GM12878 (cell line): ENCODE results near the gene SPINT2.

Experiments
- CBX3 ChIP-seq: fragments of 200-600 bp; sonication (generic); IDR thresholded peaks from 2 replicates; pipeline ENCODE4 v1.6.1; 2016; ENCODE audit warnings: low read depth, borderline replicate concordance
- CEBPB ChIP-seq, 2 experiments: fragments of 150-350 bp in 1 of 2; IDR thresholded peaks; 2 replicates each; pipeline ENCODE4 v1.6.1; 2012 to 2014; ENCODE audit warnings: low read depth in 2 of 2, low read length in 2 of 2, borderline replicate concordance in 1 of 2, inconsistent platforms in 1 of 2
- CTCF ChIP-seq, 3 experiments: IDR thresholded peaks in 2 of 3; conservative IDR thresholded peaks in 1 of 3; 2 replicates each; pipeline ENCODE4 v1.5.1; 2011; ENCODE audit warnings: low read depth in 3 of 3, low read length in 3 of 3, mild to moderate bottlenecking in 3 of 3, control low read depth in 2 of 3, moderate library complexity in 2 of 3, inconsistent platforms in 1 of 3, mixed read lengths in 1 of 3; ENCODE audit not compliant: control insufficient read depth in 2 of 3, insufficient read depth in 1 of 3; ENCODE audit errors: extremely low read depth in 1 of 3
- EZH2 ChIP-seq: IDR thresholded peaks from 2 replicates; pipeline ENCODE4 v1.6.1; 2012; ENCODE audit warnings: low read depth, mild to moderate bottlenecking, control low read depth, inconsistent platforms, low read length, borderline replicate concordance; ENCODE audit not compliant: control insufficient read depth
- GABPA ChIP-seq: IDR thresholded peaks from 2 replicates; pipeline ENCODE4 v1.6.1; 2014; ENCODE audit warnings: antibody characterized with exemption, low read depth, mild to moderate bottlenecking, inconsistent platforms
- IKZF1 ChIP-seq: fragments of 450-650 bp; conservative IDR thresholded peaks from 2 replicates; pipeline ENCODE4 v1.6.1; 2017; ENCODE audit warnings: antibody characterized with exemption, mild to moderate bottlenecking
- MXI1 ChIP-seq: fragments of 150-350 bp; IDR thresholded peaks from 2 replicates; pipeline ENCODE4 v1.6.1; 2011; ENCODE audit warnings: low read depth, mild to moderate bottlenecking, inconsistent platforms, low read length, improper control_type of control experiment
- MYC ChIP-seq: IDR thresholded peaks from 2 replicates; pipeline ENCODE4 v1.6.1; 2011; ENCODE audit warnings: mild to moderate bottlenecking, low read length, moderate library complexity, inconsistent platforms; ENCODE audit not compliant: insufficient read depth, insufficient replicate concordance, insufficient read length, severe bottlenecking
- POLR2AphosphoS5 ChIP-seq: IDR thresholded peaks from 2 replicates; pipeline ENCODE4 v1.6.1; 2011; ENCODE audit warnings: mild to moderate bottlenecking, low read length, inconsistent platforms
- RAD21 ChIP-seq: IDR thresholded peaks from 2 replicates; pipeline ENCODE4 v1.6.1; 2011; ENCODE audit warnings: mild to moderate bottlenecking, low read depth, low read length, moderate library complexity; ENCODE audit not compliant: insufficient read depth

GRCh38 chr19:38306236-38306635, 41.9 kb downstream of the SPINT2 start:
- no peak for TF ChIP-seq GABPA
- no peak for TF ChIP-seq CTCF (IDR thresholded peaks at IDR 0.05 in 2 of 3, conservative IDR thresholded peaks at IDR 0.05 in 1 of 3; ENCODE audit: control insufficient read depth in 2 of 3, extremely low read depth in 1 of 3, insufficient read depth in 1 of 3, low read depth in 3 of 3, low read length in 3 of 3)
- no peak for TF ChIP-seq IKZF1
- TF ChIP-seq MYC = no peak
- TF ChIP-seq CEBPB (IDR thresholded peaks at IDR 0.05; ENCODE audit: borderline replicate concordance in 1 of 2, low read depth in 2 of 2, low read length in 2 of 2) = no peak
- no peak for TF ChIP-seq MXI1
- TF ChIP-seq POLR2AphosphoS5 = no peak
- TF ChIP-seq EZH2 = no peak
- TF ChIP-seq CBX3 = no peak
- TF ChIP-seq RAD21 = no peak
